ENCODE data around the gene TSGA10IP. TPM values are rescaled to one million over a fixed set of nuclear protein-coding genes. Genes with fewer than 3 reads are reported as not detected.

TSGA10IP gene
- total RNA-seq, 1 donor from 2014 or later: not detected

GRCh38 chr11:66002648-66003225 is 57.5 kb downstream of the TSGA10IP start:
- DNase-seq (ENCODE audit: low spot score in 2 of 2): peak; percentile 85 to 86
- no peak for FAIRE-seq

- DNase-seq (ENCODE audit: low spot score in 2 of 2): no peak
- FAIRE-seq: no peak
Observed at GRCh38 chr11:66003291-66003690, 58.0 kb downstream of the TSGA10IP start.

GRCh38 chr11:66004186-66004585 is 58.9 kb downstream of the TSGA10IP start:
- FAIRE-seq: no peak
- no peak for DNase-seq (ENCODE audit: low spot score in 2 of 2)

DNA sequence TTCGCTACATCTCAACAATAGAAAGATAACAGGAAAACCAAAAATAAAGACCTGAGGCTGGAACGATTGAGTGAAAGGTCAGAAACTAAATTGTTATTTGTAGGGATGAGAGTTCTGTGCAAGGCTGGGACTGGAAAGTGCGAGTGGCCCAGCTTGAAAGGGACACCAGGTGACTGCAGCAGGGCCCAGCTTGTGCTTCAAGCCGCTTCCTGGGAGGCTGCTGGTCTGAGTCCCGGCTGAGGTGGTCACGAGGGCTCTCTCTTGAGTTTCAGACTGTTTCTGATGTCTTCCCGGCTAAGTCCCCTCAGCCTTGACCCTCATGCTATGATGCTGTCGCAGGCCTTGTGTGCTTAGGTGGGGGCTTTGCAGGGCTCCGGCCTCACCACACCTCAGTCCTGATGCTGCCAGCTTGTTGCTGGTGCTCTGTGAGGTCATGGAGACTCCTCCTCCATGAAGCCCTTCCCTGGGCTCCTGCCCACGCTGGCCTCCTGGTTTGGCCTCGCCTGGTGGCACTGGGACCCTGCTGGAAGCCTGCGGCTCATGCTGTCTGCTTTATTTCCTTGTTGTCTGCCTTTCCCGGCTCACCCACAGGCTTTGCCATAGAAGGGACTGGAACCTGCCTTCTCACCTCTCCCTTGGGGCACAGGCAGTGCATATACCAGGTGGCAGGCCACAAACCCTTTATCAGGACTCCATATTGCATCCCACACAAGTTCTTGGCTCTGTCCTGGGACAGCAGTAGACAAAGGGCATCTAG is 61.0 kb downstream of the TSGA10IP start:
- DNase-seq (ENCODE audit: low spot score in 2 of 2): no peak
- no peak for FAIRE-seq

- FAIRE-seq: no peak
- DNase-seq (ENCODE audit: low spot score in 2 of 2): no peak
Observed at GRCh38 chr11:66006891-66007176, 61.6 kb downstream of the TSGA10IP start.

DNA sequence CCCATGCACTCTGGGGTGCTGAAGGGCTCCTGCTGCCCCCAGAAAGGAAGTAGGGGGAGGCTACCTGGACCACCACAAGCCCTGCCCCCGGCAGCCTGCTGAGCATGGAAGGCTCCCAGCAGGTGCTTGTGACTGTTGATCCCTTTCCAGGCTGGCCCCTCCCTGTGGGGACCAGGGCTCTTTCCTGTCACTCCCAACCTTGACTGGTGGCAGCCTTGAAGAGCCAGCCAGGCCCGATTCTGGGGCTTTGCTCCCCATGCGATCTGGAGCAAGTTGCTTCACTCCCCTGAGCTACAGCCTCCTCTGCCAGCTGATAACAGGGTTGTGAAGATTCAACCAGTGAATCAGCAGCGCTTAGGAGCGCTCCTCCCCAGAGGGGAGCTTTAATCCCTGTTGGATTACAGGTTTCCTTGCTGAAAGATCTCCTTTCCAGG is 61.9 kb downstream of the TSGA10IP start:
- DNase-seq (ENCODE audit: low spot score in 2 of 2): no peak
- no peak for FAIRE-seq

GRCh38 chr11:66008095-66008467 is 62.8 kb downstream of the TSGA10IP start:
- DNase-seq (ENCODE audit: low spot score in 2 of 2) (no peak), FAIRE-seq (no peak)

GRCh38 chr11:66008468-66009101 is 63.3 kb downstream of the TSGA10IP start:
- DNase-seq (ENCODE audit: low spot score in 2 of 2) (no peak), FAIRE-seq (no peak)

Other genes starting within 250 kb of the TSGA10IP start
- gene KAT5, start 233.2 kb upstream of the TSGA10IP start, total RNA-seq: 61.1 TPM
- 9.4 TPM for gene RNASEH2C, start 224.7 kb upstream of the TSGA10IP start, total RNA-seq
- gene AP5B1, start 164.5 kb upstream of the TSGA10IP start, total RNA-seq: 4.1 TPM
- gene OVOL1, start 158.4 kb upstream of the TSGA10IP start, total RNA-seq: under 0.01 TPM
- 6.1 TPM for gene SNX32, start 111.5 kb upstream of the TSGA10IP start, total RNA-seq
- 613 TPM for gene CFL1, start 87.3 kb upstream of the TSGA10IP start, total RNA-seq
- 42.8 TPM for gene MUS81, start 85.0 kb upstream of the TSGA10IP start, total RNA-seq
- 13.0 TPM for gene EFEMP2, start 72.7 kb upstream of the TSGA10IP start, total RNA-seq
- not detected for gene CTSW, start 65.6 kb upstream of the TSGA10IP start, total RNA-seq
- 154 TPM for gene FIBP, start 57.0 kb upstream of the TSGA10IP start, total RNA-seq
- gene CCDC85B, start 54.8 kb upstream of the TSGA10IP start, total RNA-seq: 12.2 TPM
- gene FOSL1, start 45.1 kb upstream of the TSGA10IP start, total RNA-seq: not detected
- gene C11orf68, start 26.4 kb upstream of the TSGA10IP start, total RNA-seq: 11.8 TPM
- 113 TPM for gene DRAP1, start 26.1 kb upstream of the TSGA10IP start, total RNA-seq
- 44.8 TPM for gene SART1, start 16.3 kb downstream of the TSGA10IP start, total RNA-seq
- gene EIF1AD, start 56.7 kb downstream of the TSGA10IP start, total RNA-seq: 22.0 TPM
- gene BANF1, start 57.0 kb downstream of the TSGA10IP start, total RNA-seq: 25.3 TPM
- not detected for gene CST6, start 66.5 kb downstream of the TSGA10IP start, total RNA-seq
- gene CATSPER1, start 81.0 kb downstream of the TSGA10IP start, total RNA-seq: not detected
- 10.6 TPM for gene GAL3ST3, start 103.7 kb downstream of the TSGA10IP start, total RNA-seq
- gene SF3B2, start 106.9 kb downstream of the TSGA10IP start, total RNA-seq: 90.9 TPM
- gene PACS1, start 124.8 kb downstream of the TSGA10IP start, total RNA-seq: 29.3 TPM

All from frontal cortex (tissue), 4 donors.